LNCaP clone FGC (cell line): Measurements from ENCODE around the gene ZNF296.

Experiments
- DNase-seq: peaks from one replicate; pipeline ENCODE4 v3.0.0-alpha.2; 2011; ENCODE audit warnings: low read depth
- H3K4me3 ChIP-seq: 2 replicates; pipeline ENCODE4 v1.5.1; 2011; ENCODE audit warnings: mild to moderate bottlenecking, low read depth, low read length, control low read depth
- CTCF ChIP-seq: IDR thresholded peaks from 2 replicates; pipeline ENCODE4 v1.5.1; 2012; ENCODE audit warnings: mild to moderate bottlenecking; ENCODE audit not compliant: control insufficient read depth, insufficient read depth; ENCODE audit errors: extremely low read depth

Gene ZNF296

GRCh38 chr19:45098521-45099466 lies 22.5 kb upstream of the ZNF296 start:
- DNase-seq: no peak
- no peak for TF ChIP-seq CTCF

DNA sequence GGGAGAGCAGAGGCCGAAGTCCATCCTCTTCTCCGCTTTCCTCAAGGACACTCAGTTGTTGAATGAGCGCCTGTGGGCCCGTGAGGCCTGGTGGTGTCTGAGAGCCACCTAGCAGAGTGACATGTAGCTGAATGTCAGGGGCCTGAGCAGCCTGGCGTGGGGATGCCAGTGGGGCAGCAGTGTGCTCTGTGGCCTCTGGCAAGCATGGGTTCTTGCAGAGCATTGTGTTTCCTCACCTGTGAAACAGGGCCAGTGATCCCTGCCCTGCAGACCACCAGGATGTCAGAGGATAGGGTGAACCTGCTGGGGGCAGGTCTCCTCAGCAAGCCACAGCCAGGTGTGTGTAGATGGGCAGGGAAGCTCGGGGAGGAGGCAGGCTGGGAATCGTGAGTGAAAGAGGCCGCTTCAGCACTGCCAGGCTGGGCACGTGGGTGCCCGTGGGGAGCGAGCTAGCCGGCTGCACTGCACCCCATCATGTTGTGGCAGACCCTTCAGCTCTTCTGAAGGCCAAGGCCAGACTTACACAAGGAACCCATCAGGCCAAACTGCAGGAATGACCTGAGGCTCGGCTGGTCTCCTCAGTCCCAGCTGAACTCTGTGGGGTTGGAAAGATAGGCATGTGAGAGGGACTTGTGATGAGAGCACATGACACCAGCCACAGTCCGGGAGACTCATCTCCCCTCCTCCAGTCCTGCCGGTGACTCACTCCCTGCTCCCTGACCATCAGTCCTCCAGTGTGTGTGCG lies 21.7 kb upstream of the ZNF296 start:
- H3K4me3 ChIP-seq: peak overlapping the region; percentile 28
- no peak for DNase-seq

More at GRCh38 chr19:45098521-45099466, 22.5 kb upstream of the ZNF296 start:
- peak overlapping the region; percentile 28 for H3K4me3 ChIP-seq

GRCh38 chr19:45097450-45097775 lies 21.1 kb upstream of the ZNF296 start:
- no peak overlapping the region for H3K4me3 ChIP-seq
- DNase-seq: no peak
- TF ChIP-seq CTCF: no peak

More for the DNA sequence above, 21.7 kb upstream of the ZNF296 start:
- TF ChIP-seq CTCF: no peak

GRCh38 chr19:45096700-45097099 lies 20.4 kb upstream of the ZNF296 start:
- no peak overlapping the region for H3K4me3 ChIP-seq
- TF ChIP-seq CTCF: no peak
- no peak for DNase-seq

DNA sequence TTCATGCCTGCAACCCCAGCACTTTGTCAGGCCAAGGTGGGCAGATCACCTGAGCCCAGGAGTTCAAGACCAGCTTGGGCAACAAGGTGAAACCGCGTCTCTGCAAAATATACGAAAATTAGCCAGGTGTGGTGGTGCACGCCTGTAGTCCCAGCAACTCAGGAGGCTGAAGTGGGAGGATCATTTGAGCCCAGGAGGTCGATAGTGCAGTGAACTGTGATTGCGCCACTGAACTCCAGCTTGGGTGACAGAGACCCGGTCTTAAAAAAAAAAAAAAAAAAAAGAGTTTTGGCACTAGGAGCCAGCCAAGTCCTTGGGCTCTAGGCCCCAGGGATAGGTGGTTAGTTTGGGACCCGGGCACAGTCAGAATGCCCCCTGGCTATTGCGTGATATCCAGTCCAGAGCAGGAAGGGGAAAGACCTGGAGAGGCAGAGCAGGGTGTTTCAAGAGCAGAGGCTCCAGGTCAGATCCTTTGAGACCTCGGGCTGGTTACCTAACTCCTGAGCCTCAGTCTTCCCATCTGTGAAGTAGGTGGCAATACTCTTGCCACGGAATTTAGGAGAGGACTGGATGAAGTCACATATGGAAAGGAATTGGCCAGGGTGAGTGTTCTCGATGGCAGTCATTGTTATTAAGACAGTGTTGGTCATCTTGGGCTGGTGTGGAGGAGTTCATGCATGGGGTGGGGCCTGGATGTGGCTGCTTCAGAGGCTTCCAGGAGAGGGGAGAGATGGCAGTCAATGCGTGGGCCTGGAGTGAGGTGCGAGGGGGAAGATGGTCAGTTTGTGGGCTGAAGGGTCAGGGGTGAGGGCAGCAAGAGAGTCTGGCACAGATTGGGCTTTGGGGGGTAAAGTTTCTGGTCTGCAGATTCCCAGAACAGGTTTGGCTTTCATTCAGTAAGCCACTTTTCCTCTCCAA lies 19.5 kb upstream of the ZNF296 start:
- H3K4me3 ChIP-seq: no peak overlapping the region
- TF ChIP-seq CTCF: no peak
- no peak for DNase-seq

DNA sequence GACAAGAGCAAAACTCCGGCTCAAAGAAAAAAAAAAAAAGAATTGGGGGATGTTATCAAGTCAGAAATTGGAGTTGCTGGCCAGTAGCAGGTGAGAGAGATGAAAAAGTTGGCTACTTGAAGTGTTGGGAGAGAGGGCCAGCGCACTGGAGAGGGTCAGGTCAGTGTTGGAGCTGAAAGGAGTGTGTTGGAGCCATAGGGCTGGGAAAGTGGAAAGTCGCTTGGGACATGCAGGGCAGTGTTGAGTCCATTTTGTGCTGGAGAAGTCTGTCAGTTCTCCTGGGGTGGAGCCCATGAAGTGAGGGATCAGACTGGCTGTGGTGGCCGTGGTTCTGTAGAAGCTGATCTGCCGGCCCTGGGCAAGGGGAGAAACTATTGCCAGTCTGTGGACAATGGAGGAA lies 18.4 kb upstream of the ZNF296 start:
- DNase-seq: no peak
- peak overlapping the region; percentile 80; the same call in 1 of the 2 replicates for H3K4me3 ChIP-seq
- no peak for TF ChIP-seq CTCF
